GM18951 (cell line): ENCODE measurements around the gene TACC2.
"Not testable (repeated sequence)": the region's sequence is repeated elsewhere in the genome, so short reads cannot be mapped to it uniquely, and the experiment has no call there.

Experiments
- POLR2A ChIP-seq: IDR thresholded peaks from 4 replicates; pipeline ENCODE4 v1.6.1; 2011; ENCODE audit warnings: mild to moderate bottlenecking; ENCODE audit not compliant: insufficient read length, insufficient read depth; ENCODE audit errors: extremely low read depth
- in situ Hi-C: fragments of 300-500 bp; cut with MboI; formaldehyde crosslinking; loops from one replicate; pipeline ENCODE4 v1.12.0; 2022; ENCODE audit warnings: low sequenced_read_pairs, mixed read lengths, inconsistent platforms; ENCODE audit not compliant: unreplicated experiment

TACC2 gene

DNA sequence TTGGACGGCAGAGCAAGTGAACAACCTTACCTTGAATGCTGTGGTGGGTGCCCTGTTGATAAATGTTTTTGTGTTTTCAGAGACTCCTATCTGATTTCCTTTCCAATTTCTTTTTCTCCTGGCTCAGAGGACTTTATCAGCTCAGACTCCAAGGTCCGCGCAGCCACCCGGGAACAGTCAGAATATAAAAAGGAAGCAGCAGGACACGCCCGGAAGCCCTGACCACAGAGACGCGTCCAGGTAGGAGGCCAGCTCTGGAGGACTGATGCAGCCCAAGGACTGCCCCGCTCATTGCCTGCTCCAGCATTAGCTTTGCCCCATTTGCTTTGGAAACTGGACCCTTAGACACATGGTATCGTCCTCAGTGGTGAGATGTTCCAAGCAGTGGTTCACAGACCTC lies 61.3 kb downstream of the TACC2 start:
- TF ChIP-seq POLR2A: no peak
- in situ Hi-C loops: no loop called here

DNA sequence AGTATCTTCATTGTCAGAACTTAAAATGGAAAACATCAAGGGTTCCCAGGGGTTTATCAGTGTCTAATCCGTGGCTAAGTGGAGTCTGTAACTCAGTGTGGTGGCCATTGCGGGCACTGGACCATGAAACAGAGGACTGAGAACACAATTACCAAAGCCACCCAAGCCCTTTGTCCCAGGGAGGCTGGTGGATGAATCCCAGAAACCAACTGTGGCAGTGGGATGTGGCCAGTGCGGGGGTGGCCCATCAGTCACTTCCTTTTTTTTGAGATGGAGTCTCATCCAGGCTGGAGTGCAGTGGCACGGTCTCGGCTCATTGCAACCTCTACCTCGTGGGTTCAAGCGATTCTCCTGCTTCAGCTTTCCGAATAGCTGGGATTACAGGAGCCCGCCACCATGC lies 61.8 kb downstream of the TACC2 start:
- TF ChIP-seq POLR2A: no peak
- in situ Hi-C loops: no loop called here

DNA sequence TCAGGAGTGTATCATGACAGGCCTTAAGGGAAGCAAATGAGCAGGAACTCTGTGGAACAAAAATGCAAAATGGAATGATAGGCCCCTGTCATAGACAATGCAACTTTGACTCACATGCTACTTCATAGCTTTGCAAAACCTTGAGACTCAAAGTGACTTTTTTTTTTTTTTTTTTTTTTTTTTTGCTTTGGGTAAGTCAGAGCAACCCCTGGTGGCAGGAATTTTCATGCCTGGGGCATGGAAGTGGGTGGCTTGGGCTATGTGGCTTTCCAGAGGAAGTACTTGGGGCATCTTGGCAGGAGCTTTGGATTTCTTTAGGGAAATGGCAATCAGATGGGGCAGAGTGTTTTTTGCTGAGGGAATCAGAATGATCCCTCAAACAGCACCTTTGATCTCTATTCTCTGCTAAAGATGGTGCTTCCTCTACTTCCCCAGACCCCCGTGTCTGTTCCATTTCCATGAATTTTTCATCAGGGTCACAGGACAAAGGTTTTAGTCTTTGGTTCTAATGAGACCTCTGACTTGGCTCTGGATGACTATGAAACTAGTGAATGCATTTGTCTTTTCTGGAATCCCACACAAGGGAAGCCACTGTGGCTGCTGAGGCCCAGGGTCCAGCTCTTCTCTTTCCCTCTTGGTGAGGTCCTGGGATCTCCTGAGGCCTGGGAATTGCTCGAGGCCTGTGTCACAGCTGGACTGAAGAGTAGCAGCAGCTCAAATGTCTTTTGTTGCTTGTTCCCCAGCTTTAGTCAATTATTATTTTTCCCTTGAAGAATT lies 62.8 kb downstream of the TACC2 start:
- TF ChIP-seq POLR2A: no peak
- in situ Hi-C loops: no loop called here

DNA sequence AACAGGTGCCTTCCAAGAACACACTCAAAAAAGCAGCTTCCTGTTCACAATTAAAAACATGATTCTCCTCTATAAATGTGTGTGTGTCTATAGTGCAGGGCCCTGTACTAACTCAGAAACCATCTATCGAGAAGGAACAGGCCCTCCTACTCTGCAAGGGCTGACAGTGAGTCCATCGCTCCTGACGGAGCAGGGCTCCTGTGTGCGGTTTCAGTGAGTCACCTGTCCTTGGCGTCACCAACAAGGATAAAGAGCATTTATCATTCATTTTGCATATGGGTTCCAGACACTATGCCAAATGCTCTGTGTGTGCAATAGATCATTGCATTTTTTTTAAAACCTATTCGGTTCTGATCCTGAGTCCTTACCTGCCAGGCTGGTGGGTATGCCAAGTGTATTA lies 63.7 kb downstream of the TACC2 start:
- TF ChIP-seq POLR2A: no peak
- in situ Hi-C loops: no loop called here

DNA sequence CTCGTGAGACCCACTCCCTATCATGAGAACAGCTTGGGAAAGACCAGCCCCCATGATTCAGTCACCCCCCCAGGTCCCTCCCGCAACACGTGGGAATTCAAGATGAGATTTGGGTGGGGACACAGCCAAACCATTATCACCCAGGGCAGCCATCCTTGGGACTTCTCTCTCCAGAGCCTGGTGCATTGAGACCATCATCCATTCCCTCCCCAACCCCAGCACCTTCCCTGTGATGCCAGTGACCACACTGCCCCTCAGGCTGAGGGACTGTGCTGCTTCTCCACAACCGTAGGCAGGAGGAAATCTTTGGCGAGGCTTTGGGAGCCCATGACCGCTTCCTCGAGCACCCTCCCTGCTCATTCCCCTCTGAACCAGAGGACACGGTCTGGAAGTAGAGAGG lies 64.4 kb downstream of the TACC2 start:
- TF ChIP-seq POLR2A: no peak
- in situ Hi-C loops: no loop called here

DNA sequence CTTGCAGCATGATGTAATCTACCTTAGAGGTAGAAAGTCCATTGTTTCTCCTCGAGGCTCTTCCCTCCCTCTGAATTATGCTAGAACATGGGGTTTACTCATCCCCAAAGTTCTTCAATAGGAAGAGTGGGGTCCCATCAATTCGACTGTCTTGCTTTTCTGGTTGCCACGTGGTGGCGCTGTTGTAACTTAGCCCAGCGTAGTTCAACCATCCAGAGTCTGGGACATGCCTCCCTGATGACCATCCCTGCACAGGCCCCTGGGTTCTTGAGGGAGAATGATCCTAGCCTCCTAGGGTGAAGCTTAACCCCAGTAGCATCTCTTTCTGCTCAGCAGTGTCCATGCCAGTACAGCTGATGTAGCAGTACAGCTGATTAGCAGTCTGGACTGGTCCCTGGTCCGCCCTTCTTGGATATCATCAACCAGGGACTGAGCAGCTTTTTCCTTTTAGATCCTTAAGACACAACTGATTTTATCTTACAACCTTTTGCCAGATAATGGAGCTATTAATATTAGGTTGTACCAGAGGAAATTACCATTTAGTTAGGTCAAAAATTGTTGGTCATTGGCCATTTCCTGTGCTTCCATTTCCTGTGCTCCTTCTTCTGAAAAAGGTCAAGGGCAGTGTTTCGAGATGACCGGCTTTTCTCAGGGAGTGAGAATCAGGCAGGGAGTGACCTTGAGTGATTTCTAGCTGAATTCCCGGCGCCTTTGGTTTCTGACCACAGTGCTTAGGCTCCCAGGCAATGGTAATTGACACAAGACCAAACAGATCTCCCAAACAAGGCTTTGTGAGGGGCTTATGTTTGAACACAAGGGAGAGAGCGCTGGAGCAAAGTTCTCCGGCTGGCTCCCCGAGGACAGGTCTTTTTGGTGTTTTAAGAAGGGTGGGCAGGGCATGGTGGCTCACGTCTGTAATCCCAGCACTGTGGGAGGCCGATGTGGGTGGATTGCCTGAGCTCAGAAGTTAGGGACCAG lies 65.4 kb downstream of the TACC2 start:
- in situ Hi-C loops: no loop called here
- no peak for TF ChIP-seq POLR2A

DNA sequence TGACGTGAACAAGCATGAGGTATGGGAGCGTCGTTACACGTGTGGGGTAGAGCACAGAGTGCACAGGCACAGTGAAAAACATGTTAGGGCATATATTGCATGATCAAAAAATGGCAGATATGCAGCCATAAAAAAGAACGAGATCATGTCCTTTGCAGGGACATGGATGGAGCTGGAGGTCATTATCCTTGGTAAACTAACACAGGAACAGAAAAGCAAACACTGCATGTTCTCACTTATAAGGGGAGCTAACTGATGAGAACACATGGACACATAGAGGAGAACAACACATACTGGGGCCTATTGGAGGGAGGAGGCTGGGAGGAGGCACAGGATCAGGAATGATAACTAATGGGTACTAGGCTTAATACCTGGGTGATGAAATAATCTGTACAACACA lies 66.3 kb downstream of the TACC2 start:
- in situ Hi-C loops: no loop called here
- TF ChIP-seq POLR2A: no peak

DNA sequence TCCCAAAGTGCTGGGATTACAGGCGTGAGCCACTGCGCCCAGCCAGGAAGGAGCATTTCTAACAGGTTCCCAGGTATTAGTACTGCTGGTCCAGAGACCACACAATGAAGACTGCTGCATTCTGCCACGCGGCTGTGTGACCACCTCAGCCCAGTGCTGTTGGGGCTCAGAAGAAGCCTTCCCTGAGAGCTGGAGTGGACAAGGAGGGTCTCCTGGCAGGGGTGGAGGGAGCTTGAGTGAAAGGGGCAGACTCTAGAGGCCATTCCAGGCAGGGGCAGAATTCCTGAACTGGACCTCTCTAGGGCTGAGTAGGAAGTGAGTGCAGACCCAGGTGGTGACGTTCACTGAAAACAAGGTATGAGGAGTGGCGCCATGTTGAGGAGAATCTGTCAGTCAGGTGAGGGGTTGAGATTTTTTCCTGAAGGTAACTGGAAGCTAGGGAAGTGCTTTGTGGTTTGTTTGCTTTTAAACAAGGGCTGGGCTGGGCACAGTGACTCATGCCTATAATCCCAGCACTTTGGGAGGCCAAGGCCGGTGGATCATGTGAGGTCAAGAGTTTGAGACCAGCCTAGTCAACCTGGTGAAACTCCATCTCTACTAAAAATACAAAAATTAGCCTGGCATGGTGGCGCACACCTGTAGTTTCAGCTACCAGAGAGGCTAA lies 67.6 kb downstream of the TACC2 start:
- in situ Hi-C loops: no loop called here
- TF ChIP-seq POLR2A: no peak

DNA sequence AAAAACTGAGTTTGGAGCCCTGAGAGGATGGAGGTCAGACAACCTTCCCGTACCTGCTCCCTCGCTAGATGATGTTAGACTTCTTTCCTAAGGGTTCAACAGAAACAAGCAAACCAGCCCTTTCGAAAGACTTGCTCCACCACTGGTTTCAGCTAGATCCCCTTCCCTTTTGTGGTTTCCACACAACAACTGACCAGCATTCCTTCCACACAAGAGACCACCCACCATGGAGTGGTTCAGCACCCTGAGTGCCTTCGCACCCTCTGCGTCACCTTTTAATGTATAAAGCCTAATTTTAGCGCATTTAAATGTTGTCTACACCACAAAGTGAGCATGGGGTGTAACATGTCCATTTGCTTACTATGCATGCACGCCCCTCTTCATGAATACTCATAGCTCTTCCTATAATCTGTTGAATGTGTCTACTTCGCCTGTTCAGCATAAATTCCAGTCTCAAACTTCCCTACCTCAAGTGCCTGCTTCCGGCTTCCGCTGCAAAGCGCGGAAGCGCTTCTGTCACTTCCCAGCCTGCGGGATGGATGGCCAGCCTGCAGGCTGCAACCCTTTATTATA lies 69.0 kb downstream of the TACC2 start:
- no peak for TF ChIP-seq POLR2A
- in situ Hi-C loops: no loop called here

DNA sequence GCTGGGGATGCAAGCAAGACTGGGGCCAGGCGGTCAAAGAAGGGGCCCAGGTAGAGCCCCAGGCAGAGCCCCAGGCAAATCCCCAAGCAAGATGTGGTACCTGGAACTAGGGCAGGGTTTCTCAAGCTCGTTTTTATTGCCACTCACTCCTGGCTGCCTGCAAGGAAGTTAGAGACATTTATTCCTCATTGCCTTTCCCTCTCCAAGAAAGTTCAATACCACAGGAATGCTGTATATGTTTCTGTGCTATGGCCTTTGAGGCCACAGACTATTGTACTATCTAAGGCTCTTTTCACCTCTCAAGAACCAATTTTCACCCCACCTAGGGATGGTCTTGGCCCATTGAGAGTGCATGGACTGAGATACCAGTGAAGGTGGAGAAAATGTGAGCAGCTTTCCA lies 71.3 kb downstream of the TACC2 start:
- in situ Hi-C loops: no loop called here
- no peak for TF ChIP-seq POLR2A

DNA sequence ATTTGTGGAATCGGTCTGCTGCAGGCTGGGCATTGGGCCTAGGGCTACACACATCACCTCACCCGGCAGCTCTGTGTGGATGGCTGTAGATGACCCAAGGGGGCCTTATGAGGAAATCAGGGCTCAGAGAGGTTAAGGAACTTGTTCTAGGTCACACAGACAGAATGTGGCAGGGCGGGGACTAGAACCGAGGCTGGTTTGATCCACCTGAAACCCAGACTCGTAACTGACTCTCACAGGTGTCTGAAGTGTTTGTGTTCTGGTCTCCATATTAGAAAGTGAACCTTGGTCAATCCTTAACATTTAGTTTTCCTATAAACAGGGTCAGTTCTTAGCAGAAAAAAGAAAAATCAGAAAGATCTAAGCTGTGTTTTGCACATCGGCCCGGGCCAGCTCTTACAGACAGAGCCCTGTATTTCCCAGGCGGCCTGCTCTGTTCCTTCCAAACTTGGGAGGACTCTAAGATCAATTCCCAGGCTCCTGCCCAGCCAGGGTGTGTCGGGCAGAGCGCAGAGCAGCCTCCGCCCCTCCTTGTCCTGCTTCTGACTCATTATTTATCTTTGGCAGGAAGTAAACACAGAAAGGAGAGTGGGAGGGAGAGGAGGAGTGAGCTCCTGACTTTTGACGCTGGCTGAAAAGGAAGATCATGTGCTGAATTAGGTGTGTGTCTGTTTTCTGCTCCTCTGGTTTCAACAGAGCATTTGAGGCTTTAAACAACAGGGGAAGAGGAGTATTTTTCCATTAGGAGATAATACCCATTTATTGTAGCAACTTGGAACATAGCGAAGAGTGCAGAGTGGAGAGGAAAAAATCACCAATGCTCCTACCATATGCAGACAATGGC lies 74.1 kb downstream of the TACC2 start:
- in situ Hi-C loops: no loop called here
- no peak for TF ChIP-seq POLR2A

DNA sequence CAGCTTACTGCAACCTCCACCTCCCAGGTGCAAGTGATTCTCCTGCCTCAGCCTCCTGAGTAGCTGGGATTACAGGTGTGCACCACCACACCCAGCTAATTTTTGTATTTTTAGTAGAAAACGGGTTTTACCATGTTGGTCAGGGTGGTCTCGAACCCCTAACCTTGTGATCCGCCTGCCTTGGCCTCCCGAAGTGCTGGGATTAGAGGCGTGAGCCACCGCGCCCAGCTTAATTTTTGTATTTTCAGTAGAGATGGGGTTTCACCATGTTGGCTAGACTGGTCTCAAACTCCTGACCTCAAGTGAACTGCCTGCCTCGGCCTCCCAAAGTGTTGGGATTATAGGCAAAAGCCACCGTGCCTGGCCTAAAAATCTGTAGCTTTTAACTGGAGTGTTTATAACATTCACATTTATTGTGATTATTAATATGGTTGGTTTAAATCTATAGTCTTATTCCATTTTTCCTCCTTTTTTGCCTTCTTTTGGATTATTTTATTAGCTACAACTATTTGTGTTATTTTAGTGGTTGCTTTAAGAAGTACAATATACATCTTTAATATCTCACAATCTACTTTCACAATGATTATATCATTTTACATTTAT lies 77.5 kb downstream of the TACC2 start:
- in situ Hi-C loops: not testable (repeated sequence)
